KG1 (cell line): ENCODE measurements around the gene PYHIN1.

ENCODE experiments used
- DNase-seq: peaks from one replicate; lab custom pipeline; 2025; lab: John Stamatoyannopoulos, UW

Gene PYHIN1

DNA sequence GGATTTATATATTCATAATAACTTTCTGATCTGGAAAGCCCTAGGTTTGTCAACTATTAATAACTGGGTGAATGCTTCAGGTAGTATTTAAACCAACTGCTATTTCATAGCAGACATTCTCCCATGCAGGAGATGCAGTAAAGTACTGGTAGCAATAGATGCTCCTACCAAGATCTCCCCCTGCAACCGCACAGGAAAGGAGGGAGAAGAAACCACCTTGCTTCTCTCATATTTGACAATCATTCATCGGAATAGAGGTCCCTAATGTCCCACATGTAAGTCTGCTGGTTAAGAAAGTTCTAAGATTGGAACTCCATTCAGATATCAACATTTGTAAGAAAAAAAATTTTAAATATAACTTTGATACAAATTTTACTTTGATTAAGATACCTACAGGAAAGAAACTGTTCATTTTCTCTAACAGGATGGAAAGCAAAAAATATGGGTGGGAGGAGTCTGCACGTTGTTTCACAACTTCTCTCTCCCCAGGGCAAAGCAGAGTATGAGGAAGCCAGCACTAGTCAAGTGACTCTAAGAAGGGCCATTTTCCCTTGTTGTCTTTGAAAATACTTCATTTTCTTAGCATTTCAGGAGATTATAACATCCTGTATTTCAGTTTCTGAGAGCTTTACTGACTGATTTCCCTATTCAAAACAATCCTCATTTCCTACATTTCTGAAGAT, at the start of gene PYHIN1:
Gene PYHIN1, plus strand, starts transcription at position 498 of the 683 bp plus-strand sequence. CDS start 5,359 bp downstream, outside the sequence.
- DNase-seq = no peak

DNA sequence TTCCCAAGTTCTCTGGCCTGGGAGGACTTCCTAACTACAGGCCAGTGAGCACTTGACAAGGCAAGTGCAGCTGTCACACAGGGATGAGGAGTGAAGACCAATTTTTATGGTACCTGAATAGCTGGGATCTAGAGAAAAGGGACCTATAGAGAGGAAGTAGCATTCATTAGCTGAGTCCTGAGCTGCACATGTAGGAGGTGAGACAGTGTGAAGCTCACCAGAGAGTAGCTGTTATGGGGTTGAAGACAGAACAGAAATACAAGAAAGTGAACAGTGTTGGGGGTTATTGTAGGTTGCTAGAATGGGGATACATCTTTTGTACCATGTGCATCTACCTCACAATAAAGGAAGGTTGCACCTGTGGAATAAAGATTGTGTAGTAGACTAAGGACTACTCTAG, 37.7 kb upstream of the PYHIN1 start:
- no peak for DNase-seq

DNA sequence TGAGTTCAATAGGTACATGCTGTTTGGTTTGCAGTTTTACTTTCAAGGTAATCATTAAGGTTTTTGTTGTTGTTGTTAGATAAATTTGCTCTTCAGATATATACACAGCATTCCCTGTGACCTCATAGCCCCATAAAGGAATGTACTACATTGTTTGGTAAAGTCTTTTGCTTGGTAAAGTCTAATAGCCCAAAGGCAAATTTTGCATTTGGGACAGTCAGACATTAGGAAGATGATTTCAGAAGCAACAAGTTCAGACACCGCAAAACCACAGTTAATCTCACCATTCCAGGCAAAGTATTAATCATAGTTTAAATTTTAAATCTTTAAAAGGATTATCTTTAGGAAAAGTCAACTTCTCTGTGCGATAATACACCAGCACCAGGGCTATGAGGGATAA, 32.6 kb upstream of the PYHIN1 start:
- DNase-seq = no peak

DNA sequence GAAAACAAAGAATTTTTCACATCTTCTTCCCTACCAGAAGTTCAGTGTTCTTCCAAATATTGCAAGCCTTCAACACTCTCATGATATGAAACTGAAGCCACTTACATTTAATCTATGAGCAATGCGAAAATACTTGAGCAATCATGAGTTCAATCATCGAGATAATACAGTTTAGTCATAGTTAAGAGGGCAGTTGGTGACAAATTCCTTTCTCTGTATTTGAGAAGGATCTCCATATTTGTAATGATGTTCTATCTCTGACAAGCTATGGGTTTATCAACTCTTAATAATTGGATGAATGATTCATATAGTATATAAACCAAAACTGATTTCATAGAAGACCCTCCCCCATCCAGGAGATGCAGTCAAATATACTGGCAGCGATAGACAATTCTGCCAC, 29.7 kb upstream of the PYHIN1 start:
- DNase-seq = no peak

DNA sequence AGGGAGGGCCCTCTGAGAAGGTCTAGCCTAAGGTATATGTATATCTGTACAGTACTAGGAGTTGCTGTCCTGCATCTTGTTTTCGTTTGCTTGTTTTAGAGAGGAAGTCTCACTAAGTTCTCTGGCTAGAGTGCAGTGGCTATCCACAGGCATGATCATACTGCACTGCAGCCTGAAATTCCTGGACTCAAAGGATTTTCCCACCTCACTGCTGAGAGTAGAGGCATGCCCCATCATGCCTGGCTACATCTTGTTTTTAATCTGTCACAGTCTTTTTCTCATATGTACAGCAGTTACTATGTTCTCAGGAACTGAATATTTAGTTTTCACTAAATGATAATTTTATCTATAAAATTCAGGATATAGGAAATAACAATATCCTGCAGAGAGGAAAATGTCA, 15.3 kb upstream of the PYHIN1 start:
- DNase-seq = no peak

DNA sequence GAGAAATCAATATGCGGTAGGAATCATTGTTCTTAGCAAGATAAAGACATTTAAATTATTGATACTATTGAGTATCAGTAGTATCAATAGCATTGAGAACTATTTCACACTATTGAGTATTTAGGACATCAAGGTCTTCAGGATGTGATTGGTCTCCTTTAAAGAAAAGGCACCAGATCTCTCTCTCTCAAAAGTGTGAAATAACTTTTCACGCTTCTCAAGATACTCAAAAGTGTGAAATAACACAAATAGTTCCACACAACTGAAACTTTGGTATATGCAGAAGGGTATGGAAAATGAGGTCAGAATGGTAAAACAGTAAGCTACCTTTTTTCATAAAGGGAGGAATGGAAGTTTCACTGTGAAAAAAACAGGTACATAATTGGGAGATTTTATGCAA, 6.7 kb upstream of the PYHIN1 start:
- no peak for DNase-seq

DNA sequence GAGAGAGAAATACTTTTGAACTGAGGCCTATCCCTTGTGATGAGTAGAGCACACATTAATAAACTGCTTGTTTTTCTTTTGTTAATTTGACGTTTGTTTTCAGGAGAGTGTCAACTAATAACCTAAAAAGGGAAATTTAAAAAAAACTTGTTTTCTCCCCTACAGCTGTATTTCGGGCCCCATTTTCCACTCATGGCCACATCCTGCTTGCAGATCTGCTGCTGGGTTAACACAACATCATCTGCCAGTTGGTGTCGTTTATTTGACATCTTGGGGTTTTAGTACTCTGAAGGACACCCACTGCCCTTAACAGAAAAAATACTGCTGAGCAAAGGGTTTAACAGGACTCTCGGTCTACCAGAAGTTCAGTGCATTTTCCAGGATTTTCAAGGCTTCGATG, 848 bp upstream of the PYHIN1 start:
- DNase-seq = no peak

DNA sequence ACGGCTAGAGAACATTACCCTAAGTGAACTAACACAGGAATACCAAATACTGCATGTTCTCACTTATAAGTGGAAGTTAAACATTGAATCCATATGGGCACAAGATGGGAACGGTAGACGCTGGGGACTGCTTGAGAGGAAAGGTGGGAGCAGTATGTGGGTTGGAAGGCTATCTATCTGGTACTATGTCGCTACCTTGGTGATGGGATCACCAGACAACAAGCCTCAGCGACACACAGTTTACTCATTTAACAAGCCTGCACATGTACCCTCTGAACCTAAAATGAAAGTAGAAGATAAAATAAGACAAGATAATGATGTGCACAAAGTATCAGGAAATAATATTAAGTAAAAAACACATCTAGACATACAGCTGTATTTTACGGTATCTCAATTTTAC, 819 bp downstream of the PYHIN1 start:
- no peak for DNase-seq

DNA sequence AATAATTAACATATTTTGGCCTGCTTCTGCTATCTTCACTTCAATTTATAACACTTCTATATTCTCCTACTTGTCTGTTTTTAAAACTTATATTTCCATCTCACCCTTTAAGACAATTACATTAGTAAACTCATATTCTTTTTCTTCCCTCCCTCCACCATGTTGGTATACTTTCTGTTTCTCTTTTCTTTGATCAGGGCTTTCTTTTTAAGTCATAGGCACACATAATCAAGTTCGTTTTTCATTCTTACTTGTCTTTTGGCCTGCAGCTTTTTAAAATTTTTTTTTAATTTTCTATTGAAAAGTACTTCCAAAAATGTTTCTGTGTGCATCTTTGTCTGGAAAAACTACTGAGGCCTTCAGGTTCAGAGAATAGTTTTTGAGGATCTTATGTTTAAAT, 2.3 kb downstream of the PYHIN1 start:
- no peak for DNase-seq

DNA sequence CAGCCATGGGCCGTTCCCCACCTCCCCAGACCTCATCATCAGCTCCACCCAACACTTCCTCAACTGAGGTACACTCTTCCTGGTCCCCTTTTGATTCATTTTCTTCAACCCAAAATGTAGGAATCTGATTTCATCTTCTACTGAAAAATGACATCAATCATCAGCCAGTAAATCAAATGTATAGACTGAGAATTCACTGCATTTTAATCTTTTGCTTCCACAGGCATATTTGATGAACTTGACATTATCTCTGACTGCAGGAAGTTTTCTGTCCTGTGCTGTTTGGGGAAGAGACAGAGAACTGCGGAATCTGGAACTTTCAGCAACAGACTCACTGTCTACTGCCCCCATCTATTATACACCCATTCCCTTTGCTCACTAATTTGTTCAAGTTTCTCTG, 7.8 kb downstream of the PYHIN1 start:
- DNase-seq = no peak

DNA sequence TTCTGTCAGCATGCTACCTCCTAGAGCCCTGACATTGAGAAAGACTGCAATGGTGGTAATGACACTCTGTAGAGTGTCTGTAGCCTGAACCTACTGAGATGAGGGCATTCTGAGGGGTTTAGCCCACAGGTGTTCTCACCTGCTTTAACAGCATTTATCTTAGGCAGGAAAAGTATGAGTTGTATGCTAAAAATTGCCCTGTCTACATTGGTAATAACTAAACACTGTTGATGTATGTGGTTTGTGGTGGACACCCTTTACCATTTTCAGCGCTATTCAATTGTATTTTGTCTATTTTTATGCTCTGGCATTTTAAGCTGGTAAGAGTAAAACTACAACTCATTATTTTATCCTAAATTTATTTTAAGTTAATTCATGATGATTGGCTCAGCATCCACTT, 10.0 kb downstream of the PYHIN1 start:
- no peak for DNase-seq

DNA sequence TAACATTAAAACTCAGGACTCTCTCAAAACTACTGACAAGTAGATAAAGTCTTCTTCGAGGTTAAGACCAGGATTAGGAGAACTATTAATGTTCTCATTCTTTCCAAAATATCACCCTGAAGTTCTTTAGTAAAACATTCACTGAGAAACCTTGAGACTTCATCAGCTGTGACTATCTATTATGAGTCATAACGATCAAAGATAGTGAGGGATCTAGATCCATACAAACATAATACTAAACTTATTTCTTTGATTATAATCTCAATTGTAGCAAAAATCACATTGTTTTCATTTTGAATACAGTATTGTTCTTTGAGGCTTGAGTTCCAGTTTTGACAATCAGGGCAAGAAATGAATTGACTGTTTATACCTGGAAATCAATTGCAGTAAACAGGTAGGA, 11.1 kb downstream of the PYHIN1 start:
- no peak for DNase-seq

DNA sequence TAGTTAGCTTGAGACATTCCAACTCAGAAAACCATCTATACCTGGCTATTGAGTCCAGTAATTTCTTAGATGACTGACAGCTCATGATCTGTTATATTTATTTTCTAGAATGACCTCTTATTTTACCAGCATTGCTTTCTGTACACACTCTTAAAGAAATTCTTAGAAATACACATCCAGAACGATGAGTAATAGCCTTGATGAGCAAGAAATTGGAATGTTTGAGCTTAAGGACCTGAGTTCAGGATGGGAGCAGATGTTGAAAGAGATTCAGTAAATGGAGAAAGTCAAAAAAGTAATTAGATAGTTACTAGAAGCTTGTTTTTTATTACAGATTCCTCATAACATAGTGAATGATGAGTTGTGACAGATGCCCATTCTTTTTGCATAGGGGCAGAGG, 11.7 kb downstream of the PYHIN1 start:
- DNase-seq = no peak

DNA sequence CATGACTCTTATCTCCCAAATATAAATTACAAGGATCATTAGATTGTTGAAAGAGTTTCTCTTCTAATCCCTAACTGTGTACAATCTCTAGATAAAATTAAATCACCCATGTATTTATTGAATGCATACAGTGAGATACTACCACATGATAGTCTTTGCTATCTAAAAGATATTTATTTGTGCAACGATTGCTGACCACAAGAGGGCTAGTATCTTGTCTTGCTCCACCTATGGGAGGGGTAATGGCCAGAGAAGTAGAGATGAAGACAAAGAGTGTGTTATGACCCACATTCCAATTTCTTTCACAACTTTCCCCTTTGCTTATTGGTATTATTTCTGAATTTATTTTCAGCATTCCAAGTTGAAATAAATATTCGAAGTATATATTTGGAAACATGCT, 13.7 kb downstream of the PYHIN1 start:
- DNase-seq = no peak

DNA sequence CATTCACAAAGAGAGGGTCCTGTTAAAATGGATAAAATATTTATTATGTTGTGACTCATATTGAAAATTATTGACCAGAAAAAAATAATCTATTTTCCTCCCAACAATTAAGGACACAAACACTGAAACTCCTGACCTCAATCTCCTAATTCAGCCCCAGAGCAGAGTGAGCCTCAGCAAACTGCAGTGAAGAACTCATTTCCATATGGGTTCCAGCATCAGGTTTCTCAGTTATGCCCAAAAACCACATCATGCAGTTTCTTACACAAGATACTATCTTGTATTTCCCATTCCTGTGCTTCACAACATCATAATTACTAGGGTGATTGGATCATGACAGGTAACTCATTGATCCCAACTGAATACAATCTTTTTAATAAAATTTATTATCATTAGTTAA, 15.4 kb downstream of the PYHIN1 start:
- DNase-seq = no peak

DNA sequence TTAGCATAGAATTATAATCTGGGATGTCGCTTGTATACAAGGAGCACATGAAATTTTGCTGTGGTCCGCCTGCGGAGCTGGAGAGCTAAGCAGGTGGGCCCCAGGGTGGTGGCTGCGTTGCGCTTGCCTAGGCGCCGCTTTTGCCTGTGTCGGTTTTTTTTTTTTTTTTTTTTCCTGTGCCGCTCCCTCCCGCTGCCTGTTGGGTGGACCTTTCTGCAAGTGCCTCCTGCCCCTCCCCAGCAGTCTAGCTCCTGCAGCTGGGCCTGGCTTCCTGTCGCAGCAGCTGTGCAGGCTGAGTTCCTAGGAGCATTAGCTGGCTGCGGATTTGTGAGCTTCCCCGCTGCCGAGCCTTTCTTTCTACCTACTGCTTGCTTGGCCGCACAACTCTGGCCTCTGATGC, 20.6 kb downstream of the PYHIN1 start:
- DNase-seq = peak; percentile 38

DNA sequence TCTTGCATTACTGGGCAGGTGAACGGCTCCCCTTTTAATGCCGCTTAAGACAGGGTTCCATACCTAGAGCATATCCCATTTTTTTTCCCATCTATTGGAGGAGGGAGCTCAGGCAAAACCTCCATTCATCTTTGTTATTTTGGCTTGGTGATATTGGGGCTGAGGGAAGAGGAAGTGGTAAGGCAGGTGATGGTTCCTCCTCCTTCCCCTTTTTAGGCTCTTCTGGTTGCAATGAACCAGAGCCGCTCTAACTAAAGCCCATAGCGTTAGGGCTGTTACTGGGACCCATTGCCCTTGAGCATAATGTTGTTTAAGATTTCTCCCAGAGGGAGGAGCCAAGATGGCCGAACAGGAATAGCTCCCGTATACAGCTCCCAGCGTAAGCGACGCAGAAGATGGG, 21.1 kb downstream of the PYHIN1 start:
- no peak for DNase-seq

DNA sequence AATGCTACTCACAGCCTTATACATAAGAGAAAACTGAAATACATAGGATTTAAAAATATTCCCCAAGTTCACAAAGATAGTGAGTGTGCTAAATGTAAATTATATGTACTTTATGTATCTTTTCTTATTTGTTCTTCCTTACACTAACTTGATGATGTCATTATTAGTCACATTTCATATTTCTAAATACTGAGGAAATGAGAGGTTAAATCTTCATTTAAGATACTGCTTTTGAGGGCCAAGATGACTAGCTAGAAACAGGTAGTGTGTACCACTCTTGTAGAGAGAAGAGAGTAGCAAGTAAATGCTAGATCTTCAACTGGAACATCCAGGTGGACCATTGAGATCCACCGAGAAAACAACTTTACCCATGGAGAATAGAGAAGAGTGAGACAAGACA, 29.8 kb downstream of the PYHIN1 start:
- no peak for DNase-seq

DNA sequence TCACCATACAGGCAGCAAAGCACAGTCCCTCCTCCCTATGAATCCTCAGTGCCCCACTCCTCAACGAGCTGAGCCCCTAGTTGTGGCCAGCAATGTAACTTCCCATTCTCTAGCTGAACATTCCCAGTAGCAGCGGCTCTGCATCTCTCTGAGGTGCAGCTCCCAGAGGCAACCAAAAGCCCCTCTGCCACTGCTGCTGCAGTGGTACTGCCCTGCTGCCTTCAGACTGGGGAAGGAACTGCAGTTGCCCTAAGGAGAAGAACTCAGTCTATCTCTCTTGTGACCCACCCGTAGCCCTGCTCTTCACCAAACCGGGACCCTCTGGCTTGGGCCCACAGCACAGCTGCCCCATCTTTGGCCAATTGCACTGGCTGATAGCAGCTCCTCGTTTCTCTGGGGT, 31.6 kb downstream of the PYHIN1 start:
- no peak for DNase-seq

DNA sequence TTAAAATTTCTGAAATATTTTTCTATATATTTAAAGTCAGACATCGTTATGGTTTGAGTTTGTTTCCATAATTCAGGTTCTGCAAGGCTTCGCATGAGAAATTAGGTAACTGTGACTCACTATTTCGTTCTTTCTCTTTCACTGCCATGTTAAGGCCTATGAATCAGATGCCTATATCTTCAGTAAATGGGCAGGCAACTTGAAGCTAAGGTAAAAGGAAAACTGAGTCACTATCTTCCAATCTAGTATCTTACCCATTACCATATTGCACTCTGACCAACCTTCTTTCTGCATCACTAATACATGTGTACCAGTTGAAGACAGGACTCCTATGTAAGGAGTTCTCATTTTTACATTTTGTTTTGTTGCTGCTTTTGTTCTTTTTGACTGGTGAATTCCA, 37.8 kb downstream of the PYHIN1 start:
- DNase-seq = no peak

DNA sequence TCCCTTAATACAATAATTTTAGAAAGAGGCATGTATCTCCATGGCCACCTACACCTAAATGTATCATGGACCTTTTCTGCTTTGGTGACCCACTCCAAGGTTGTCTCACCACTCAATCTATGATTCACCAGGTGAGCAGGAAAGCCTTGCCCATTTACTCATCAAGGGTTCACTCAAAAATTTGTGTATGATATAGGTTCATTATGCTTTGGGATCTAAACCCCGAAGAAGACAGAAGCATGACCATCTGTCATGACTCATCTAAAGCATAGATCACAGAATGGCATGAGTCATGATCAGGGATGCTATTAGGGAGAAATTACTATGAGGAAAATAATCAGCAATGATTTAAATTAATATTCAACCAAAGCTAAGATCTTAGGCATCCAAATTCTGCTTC, 38.5 kb downstream of the PYHIN1 start:
- no peak for DNase-seq

DNA sequence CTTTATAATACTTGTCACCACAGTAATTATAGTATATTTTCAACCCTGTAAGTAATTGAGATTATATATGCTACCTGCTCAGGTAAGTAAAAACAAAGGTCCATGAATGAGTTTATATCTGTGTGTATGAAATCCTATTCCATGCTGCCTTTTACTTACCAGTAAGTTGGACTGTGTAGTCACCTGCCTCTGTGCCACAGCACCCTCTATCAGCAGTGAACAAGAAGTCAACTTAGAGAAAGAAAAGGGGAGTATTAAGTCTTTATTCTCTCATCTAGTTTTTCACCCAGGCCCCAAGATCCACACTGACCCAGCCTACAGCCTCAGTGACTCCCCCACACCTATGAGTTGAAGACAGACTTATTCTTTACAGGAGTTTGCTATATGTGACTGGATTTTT, 41.5 kb downstream of the PYHIN1 start:
- DNase-seq = no peak

DNA sequence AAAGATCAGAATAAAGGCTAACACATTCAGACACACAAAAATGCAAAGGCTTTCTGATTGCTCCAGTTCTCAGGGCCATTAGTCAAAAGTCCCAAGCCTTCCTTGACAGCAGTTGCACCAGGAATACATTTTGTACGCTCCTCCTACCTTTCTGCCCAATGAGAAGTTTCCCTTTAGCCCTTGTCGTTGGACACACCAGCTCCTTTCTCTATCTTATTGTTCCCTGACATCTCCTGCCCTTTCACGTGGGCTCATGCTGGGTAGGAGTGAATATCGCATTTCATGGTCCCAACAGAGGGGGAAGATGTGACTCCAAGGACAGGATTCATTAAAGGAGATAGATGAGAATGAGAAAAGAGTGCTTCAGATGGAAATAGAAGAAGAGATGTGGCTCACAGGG, 44.9 kb downstream of the PYHIN1 start:
- DNase-seq = no peak

DNA sequence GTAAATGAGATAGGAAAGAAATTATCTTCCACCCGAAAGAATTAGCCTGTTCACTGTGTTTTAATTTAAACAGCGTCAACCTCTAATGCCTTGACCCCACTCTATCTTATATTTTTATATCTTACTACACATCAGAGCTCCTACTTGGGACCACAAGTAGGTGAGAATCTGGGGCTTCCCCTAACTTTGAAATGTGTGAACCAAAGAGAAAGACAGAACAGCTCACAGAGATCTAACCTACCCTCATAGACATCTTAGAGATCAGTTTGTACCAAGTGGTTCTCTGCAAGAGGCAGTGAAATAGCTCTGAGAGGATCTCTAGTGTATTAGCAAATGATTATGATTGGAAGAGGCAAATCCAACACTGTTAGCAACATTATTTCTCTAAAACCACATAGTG, 47.4 kb downstream of the PYHIN1 start:
- DNase-seq = no peak

DNA sequence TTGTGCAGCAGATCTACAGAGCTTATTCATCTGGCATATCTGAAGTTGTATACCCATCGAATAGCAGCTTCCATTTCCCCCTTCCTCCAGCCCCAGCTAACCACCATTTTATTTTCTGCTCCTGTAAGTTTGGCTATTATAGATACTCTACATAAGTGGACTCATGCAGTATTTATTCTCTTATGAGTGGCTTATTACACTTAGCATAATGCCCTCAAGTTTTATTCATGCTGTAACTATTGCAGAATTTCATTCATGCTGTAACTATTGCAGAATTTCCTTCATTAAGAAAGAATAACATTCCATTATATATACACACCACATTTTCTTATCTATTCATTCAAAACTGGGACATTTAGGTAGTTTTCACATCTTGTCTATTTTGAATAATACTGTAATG, 47.9 kb downstream of the PYHIN1 start:
- DNase-seq = no peak
